GM12801 (cell line): Measurements from ENCODE around the gene TBCCD1.

ENCODE experiments used
- TF ChIP-seq, protein P1 (sequence below): IDR thresholded peaks from one replicate; pipeline ENCODE4 v1.5.1; 2011; ENCODE audit warnings: control low read depth; ENCODE audit not compliant: insufficient read length; ENCODE audit errors: extremely low read depth

Gene TBCCD1

GRCh38 chr3:186582541-186582940 lies 15.4 kb upstream of the TBCCD1 start:
- TF ChIP-seq, protein P1, sequence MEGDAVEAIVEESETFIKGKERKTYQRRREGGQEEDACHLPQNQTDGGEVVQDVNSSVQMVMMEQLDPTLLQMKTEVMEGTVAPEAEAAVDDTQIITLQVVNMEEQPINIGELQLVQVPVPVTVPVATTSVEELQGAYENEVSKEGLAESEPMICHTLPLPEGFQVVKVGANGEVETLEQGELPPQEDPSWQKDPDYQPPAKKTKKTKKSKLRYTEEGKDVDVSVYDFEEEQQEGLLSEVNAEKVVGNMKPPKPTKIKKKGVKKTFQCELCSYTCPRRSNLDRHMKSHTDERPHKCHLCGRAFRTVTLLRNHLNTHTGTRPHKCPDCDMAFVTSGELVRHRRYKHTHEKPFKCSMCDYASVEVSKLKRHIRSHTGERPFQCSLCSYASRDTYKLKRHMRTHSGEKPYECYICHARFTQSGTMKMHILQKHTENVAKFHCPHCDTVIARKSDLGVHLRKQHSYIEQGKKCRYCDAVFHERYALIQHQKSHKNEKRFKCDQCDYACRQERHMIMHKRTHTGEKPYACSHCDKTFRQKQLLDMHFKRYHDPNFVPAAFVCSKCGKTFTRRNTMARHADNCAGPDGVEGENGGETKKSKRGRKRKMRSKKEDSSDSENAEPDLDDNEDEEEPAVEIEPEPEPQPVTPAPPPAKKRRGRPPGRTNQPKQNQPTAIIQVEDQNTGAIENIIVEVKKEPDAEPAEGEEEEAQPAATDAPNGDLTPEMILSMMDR = no peak

- TF ChIP-seq, protein P1 = no peak
Observed at GRCh38 chr3:186580785-186581184, 13.6 kb upstream of the TBCCD1 start.

- TF ChIP-seq, protein P1 = no peak
Observed at GRCh38 chr3:186577521-186577920, 10.4 kb upstream of the TBCCD1 start.

DNA sequence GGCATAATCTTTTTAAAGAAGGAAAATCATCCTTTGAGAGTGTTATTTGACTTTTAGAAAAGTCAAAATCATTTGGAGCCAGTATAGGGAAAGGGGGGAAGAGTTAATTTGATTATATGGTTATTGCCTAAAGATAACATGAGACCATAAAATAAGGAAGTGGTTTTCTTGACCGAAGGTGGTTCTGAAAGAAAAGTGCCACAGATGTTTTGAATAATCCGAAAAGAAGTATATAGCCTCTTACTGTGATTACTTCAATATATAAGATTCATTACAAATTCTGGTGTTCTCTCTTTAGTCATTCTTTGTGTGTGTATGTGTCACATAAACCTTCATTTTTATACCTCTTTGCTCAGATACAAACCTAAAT lies 4.5 kb upstream of the TBCCD1 start:
- TF ChIP-seq, protein P1 = no peak

DNA sequence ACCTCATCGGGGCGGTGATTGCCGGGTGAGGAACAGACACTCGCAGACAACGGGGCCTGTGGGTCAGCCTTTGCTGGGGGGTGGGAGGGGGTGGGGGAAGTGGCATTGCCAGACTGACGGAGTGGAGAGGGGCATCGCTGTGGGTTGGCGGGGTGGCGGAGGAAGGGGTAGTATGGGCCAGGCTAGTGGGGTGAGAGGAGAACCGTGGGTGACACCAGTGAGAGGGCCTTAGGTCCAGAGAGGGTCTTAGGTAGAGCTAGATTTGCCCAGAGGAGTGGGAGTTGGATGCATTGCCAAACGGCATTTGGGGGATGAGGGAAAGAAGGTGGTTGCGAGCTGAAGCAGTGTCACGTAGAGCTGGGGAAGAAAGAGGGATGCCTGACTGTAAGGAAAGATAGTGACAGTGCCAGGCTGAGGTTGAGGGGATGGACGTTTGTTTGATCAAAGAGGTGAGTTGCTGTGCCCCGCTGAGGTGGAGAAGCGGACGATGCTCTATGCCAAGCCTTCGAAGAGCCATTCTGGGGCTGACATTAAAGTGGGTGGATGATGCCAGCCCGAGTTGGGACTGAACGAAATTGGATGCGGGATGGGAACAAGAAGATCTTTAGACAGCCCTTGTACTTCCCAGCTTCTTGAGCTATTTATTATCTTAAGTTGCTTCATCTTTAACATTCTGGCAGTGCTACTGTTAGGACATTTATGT lies 4.0 kb upstream of the TBCCD1 start:
- TF ChIP-seq, protein P1 = no peak

DNA sequence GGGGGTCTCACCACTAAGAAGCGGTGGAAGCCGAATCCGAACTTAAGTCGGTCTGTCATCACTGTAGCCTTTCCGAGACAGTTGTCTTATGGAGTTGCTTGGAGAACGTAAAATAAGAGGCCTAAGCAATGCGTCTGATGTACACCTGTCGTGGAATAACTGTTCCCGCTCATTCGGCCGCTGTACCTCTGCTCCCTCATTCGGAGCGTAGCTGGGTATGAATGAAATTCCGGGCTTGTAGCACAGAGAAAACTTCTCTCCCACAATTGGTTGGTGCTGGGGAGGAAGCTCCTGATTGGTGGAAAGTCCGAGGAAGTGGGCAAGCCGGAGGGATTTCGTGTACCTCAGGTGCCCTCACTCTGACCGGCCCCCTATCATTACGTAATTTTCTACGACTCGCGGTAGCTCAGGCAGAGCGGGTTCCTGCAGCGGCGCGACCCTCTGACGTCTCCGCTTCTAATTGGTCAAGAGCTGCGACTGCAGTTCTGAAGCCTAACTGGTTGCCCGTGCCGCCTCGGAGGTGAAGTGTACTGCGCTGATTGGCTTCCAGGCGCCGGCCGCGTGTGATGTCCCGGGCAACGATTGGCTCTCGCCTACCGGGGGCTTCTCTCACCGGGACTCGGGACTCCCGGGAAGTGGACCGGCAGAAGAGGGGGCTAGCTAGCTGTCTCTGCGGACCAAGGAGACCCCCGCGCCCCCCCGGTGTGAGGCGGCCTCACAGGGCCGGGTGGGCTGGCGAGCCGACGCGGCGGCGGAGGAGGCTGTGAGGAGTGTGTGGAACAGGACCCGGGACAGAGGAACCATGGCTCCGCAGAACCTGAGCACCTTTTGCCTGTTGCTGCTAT lies 3.2 kb upstream of the TBCCD1 start, which contains the start of gene DNAJB11:
TSS of gene DNAJB11 (plus strand) at position 625 of the 845 bp plus-strand sequence. CDS start at position 803, 178 bp downstream.
- TF ChIP-seq, protein P1 = no peak

GRCh38 chr3:186569779-186570095 lies 2.6 kb upstream of the TBCCD1 start:
- TF ChIP-seq, protein P1 = no peak
